AG04449 (cell line): ENCODE data around the gene HES7.

Experiments
- CTCF ChIA-PET: fragments of 350-600 bp; formaldehyde crosslinking; extraction: SDS; loops from one replicate; lab custom pipeline; 2021; ENCODE audit warnings: antibody characterized with exemption; lab: Yijun Ruan, JAX
- POLR2A ChIA-PET: fragments of 400-600, 350-600 bp; formaldehyde crosslinking; extraction: SDS; loops from one replicate; lab custom pipeline; 2020; ENCODE audit warnings: antibody characterized with exemption, inconsistent platforms; lab: Yijun Ruan, JAX
- DNase-seq: peaks from one replicate; pipeline ENCODE4 v3.0.0-alpha.2; 2010; ENCODE audit warnings: low read depth, low spot score
- H3K4me3 ChIP-seq: 2 replicates; pipeline ENCODE4 v1.5.1; 2011; ENCODE audit warnings: low read depth, mild to moderate bottlenecking, control low read depth, low read length
- CTCF ChIP-seq: IDR thresholded peaks from one replicate; pipeline ENCODE4 v1.5.1; 2011; ENCODE audit warnings: mild to moderate bottlenecking, moderate library complexity, low read length, control low read depth, inconsistent platforms; ENCODE audit not compliant: insufficient read depth; ENCODE audit errors: missing control alignments

The HES7 gene

GRCh38 chr17:8156246-8156992 is 32.5 kb upstream of the HES7 start:
- ChIA-PET CTCF (interaction anchor here (1.2 to 8.6 kb wide), 7 partner anchors 18 to 96 kb away, joined by 3 to 41 read pairs (median 11); partner anchors contain the start of gene HES7), POLR2A (interaction anchor here (0.9 to 1.8 kb wide), 5 partner anchors 17 to 66 kb away, joined by 3 to 17 read pairs (median 3); partner anchors contain the start of gene HES7)
- H3K4me3 ChIP-seq, result peak overlapping the region; percentile 70
- no peak for TF ChIP-seq CTCF
- DNase-seq, result peak; percentile 100

DNA sequence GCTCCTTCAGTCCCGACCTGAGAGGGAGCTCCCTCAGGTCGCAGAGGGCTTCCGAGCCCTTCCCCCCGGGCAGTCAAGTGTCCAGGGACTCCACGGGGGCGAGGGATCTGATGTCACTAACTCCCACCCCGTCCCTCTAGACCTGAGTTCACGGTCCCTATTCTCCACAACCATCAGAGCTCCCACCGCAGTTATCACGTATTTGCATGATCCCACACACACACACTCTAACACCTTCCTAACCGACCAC is 32.0 kb upstream of the HES7 start:
- H3K4me3 ChIP-seq, result peak overlapping the region; percentile 70
- no peak for DNase-seq
- ChIA-PET POLR2A (interaction anchor here (1.1 to 1.8 kb wide), 2 partner anchors 31 to 32 kb away, joined by 3 to 5 read pairs; partner anchors contain the start of gene HES7), CTCF (interaction anchor here (1.4 to 8.6 kb wide), 5 partner anchors 18 to 96 kb away, joined by 4 to 41 read pairs (median 11); partner anchors contain the start of gene HES7)
- TF ChIP-seq CTCF, result no peak

DNA sequence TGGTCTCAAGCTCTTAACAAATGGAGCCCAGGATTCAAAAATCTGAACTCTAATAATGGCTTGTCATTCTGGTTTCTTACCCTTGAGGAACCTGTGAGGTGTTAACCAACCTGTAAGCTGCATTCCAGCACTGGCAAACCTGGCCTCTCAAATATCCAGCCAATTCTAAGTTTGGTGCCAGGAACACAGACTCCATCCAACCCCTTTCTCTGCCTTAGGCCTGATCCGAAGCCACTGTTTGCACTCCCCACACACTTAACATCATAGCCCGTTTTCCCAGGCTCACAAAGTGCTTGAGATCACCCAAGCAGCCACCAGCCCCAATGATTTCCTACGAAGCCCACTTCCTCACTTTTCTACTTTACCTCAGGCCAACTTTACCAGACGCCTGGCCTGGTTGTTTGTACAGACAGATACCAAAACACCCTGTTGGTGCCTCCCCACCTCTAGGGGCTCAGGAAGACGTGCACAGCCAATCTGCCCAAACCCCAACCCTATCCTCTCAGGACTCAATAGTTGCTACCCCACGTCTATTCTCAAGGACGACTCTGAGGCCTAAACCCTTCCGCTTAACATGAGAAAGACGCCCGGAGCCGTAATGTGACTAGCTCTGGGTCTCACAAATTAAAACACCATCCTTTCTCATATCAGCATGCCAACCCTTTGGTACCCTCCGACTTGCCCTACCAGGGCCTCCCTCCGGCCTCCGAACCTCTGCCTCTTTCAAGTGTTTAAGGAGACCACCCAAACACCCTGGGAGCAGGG is 31.5 kb upstream of the HES7 start:
- no peak for DNase-seq
- POLR2A ChIA-PET, result interaction anchor here (1.8 to 2.2 kb wide), 2 partner anchors 17 to 32 kb away, joined by 5 to 10 read pairs; no protein-coding TSS in a partner anchor
- H3K4me3 ChIP-seq, result peak overlapping the region; percentile 70
- CTCF ChIA-PET, result interaction anchor here (1.4 to 8.6 kb wide), 6 partner anchors 17 to 95 kb away, joined by 4 to 41 read pairs (median 12); partner anchors contain the start of genes ALOXE3 and HES7
- no peak for TF ChIP-seq CTCF

DNA sequence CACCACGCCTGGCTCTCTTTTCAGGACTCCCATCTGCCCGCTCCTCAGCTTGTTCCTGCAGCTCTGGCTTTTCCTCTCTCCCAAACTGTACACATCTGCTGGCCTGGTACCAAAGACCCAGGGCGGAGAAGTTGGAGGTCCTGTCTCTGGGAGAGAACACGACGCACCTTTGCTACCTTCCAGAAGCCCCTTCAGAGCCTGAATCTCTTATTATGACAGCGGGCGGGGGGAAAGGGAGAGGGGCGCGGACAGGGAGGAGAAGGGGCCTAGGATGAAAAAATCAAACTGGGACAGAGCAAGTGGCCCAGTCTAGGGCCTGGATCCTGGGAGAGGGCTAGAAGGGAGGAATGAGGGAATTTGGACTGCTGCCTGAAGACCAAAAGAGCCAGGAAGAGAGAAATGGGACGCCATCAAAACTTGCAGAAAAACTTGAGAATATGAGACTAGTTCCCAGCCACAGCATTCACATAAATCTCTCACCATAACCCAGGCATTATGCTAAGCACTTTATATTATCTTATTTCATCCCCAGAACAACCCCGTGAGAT is 30.8 kb upstream of the HES7 start:
- no peak for DNase-seq
- peak overlapping the region; percentile 27 for H3K4me3 ChIP-seq
- TF ChIP-seq CTCF, result no peak
- POLR2A ChIA-PET, result interaction anchor here (1.6 to 2.2 kb wide), 2 partner anchors 18 to 21 kb away, joined by 4 to 10 read pairs; no protein-coding TSS in a partner anchor
- CTCF ChIA-PET, result interaction anchor here (1.2 to 4.3 kb wide), 4 partner anchors 17 to 95 kb away, joined by 3 to 29 read pairs (median 10); partner anchors contain the start of gene ALOXE3

GRCh38 chr17:8153957-8154607 is 30.2 kb upstream of the HES7 start:
- DNase-seq, result peak; percentile 95
- peak overlapping the region; percentile 34 for H3K4me3 ChIP-seq
- CTCF ChIA-PET, result interaction anchor here (1.2 to 4.3 kb wide), 3 partner anchors 16 to 35 kb away, joined by 3 to 29 read pairs (median 14); partner anchors contain the start of gene ALOXE3
- POLR2A ChIA-PET, result interaction anchor here (1.6 to 2.2 kb wide), 2 partner anchors 19 to 21 kb away, joined by 4 to 10 read pairs; no protein-coding TSS in a partner anchor
- no peak for TF ChIP-seq CTCF
